ENCODE results near the gene BEST4.

Gene BEST4

DNA sequence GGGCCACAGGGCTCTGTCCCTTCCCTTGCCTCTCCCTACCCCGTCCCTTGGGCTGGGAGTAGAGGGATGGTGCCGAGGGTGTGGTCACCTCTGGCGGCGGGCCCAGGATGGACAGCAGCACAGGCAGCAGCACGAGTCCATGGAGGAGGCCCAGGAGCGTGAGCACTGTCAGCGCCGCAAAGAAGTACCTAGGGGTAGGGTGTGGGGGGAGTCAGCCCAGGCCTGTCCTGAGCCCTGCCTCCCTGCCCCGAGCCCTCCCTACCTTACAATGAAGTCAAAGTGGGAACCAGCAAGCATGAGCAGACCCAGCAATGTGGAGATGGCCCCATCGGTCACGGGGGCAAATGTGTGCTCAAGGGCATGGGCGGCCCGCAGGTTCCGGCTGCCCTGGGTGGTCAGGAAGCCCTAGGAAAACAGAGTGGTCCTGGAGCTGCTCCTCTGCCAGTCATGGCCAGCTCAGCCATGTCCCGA, 35.0 kb upstream of the BEST4 start:
- H3K27me3 ChIP-seq (ENCODE audit: insufficient read depth, low read length), result peaks cover 10% of the 10 kb centered on the region; the same call in 1 of the 2 replicates
- no peak overlapping the region for H3K27ac ChIP-seq (ENCODE audit: low read depth, low read length, poor library complexity, severe bottlenecking)
- no peak overlapping the region for H2AFZ ChIP-seq (ENCODE audit: low read length)
- H3F3A ChIP-seq (ENCODE audit: insufficient read depth, low read length), result no peaks in the 10 kb centered on the region
- H3K4me2 ChIP-seq (ENCODE audit: low read length), result no peak overlapping the region
- TF ChIP-seq EZH2 (IDR thresholded peaks at IDR 0.05; ENCODE audit: borderline replicate concordance, low read length), result no peak
- TF ChIP-seq, protein P1, sequence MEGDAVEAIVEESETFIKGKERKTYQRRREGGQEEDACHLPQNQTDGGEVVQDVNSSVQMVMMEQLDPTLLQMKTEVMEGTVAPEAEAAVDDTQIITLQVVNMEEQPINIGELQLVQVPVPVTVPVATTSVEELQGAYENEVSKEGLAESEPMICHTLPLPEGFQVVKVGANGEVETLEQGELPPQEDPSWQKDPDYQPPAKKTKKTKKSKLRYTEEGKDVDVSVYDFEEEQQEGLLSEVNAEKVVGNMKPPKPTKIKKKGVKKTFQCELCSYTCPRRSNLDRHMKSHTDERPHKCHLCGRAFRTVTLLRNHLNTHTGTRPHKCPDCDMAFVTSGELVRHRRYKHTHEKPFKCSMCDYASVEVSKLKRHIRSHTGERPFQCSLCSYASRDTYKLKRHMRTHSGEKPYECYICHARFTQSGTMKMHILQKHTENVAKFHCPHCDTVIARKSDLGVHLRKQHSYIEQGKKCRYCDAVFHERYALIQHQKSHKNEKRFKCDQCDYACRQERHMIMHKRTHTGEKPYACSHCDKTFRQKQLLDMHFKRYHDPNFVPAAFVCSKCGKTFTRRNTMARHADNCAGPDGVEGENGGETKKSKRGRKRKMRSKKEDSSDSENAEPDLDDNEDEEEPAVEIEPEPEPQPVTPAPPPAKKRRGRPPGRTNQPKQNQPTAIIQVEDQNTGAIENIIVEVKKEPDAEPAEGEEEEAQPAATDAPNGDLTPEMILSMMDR (IDR thresholded peaks at IDR 0.05; ENCODE audit: low read length), result no peak
- no peaks in the 10 kb centered on the region for H3K9me3 ChIP-seq (ENCODE audit: low read length)
- H3K79me2 ChIP-seq (ENCODE audit: insufficient read depth, low read length), result no peaks in the 10 kb centered on the region
- no peak overlapping the region for H3K4me3 ChIP-seq (ENCODE audit: low read depth, low read length, poor library complexity, severe bottlenecking)
- H3K9ac ChIP-seq (ENCODE audit: low read length), result no peak overlapping the region
- H3K9me2 ChIP-seq (ENCODE audit: low read depth, low read length), result no peaks in the 10 kb centered on the region
- no peaks in the 10 kb centered on the region for H3K36me3 ChIP-seq (ENCODE audit: insufficient read depth, low read length)
- peaks cover 26% of the 10 kb centered on the region for H3K4me1 ChIP-seq (ENCODE audit: insufficient read depth, low read length, severe bottlenecking)
- H4K20me1 ChIP-seq (ENCODE audit: insufficient read depth, low read length), result no peaks in the 10 kb centered on the region

DNA sequence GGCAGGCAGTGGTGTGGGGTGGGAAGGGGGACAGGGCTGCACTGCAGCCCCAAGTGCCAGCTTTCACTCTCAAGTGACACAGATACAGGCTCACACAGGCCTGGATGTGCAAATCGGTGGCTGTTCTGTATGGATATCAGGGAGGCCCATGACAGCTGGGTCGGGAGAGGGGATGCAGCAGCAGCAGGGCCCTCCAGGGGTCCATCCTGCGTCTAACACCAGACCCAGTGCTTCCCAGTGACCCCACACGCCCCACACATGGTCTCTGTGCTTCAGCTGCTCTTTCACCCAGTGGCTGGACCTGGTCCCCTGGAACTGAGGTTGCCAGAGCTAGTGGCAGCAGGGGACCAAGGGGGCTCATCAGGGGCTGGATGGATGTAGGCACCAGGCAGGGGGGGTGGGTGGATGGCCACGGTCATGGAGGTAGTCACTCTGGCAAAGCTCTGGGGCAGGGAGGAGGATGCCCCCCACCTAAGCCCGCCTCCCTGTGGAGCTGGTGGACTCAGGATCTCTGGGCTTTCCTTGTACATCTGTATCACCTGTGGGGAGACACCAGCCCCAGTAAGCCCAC, 34.2 kb upstream of the BEST4 start:
- no peaks in the 10 kb centered on the region for H3K36me3 ChIP-seq (ENCODE audit: insufficient read depth, low read length)
- no peak overlapping the region for H3K27ac ChIP-seq (ENCODE audit: low read depth, low read length, poor library complexity, severe bottlenecking)
- no peaks in the 10 kb centered on the region for H3K79me2 ChIP-seq (ENCODE audit: insufficient read depth, low read length)
- no peak for TF ChIP-seq EZH2 (IDR thresholded peaks at IDR 0.05; ENCODE audit: borderline replicate concordance, low read length)
- TF ChIP-seq, protein P1 (IDR thresholded peaks at IDR 0.05; ENCODE audit: low read length), result no peak
- H3K27me3 ChIP-seq (ENCODE audit: insufficient read depth, low read length), result peaks cover 10% of the 10 kb centered on the region; the same call in 1 of the 2 replicates
- peaks cover 21% of the 10 kb centered on the region for H3K4me1 ChIP-seq (ENCODE audit: insufficient read depth, low read length, severe bottlenecking)
- no peak overlapping the region for H3K4me3 ChIP-seq (ENCODE audit: low read depth, low read length, poor library complexity, severe bottlenecking)
- H3K4me2 ChIP-seq (ENCODE audit: low read length), result no peak overlapping the region
- no peaks in the 10 kb centered on the region for H4K20me1 ChIP-seq (ENCODE audit: insufficient read depth, low read length)
- no peak overlapping the region for H3K9ac ChIP-seq (ENCODE audit: low read length)
- H3K9me3 ChIP-seq (ENCODE audit: low read length), result no peaks in the 10 kb centered on the region
- no peaks in the 10 kb centered on the region for H3K9me2 ChIP-seq (ENCODE audit: low read depth, low read length)
- H3F3A ChIP-seq (ENCODE audit: insufficient read depth, low read length), result no peaks in the 10 kb centered on the region
- H2AFZ ChIP-seq (ENCODE audit: low read length), result no peak overlapping the region

DNA sequence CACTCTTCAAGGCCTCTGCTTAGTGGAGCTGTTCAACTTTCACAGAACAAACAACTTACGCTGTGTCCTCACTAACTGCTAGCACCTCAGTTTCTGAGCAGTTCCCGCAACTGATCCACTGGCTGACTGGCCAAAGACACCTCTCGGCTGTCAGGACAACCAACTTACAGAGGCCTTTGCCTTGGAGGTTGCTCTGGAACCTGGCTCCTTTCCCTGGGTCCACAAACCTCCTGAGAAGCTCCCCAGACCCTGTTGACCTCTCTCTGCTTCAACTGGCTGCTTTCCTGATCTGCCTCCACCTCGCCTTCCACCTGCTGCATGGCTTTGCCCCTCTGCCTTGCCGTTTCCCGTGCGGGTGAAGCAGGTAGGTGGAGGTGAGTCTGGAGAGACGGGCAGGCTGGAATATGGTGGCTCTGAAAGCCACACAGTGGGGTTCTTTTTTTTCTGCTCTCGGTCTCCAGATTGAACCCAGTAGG, 33.3 kb upstream of the BEST4 start:
- Histone ChIP-seq H4K20me1 (ENCODE audit: insufficient read depth, low read length) (no peaks in the 10 kb centered on the region), H3K4me3 (ENCODE audit: low read depth, low read length, poor library complexity, severe bottlenecking) (no peak overlapping the region), H3K9me2 (ENCODE audit: low read depth, low read length) (no peaks in the 10 kb centered on the region), H3K9me3 (ENCODE audit: low read length) (no peaks in the 10 kb centered on the region), H3K27ac (ENCODE audit: low read depth, low read length, poor library complexity, severe bottlenecking) (no peak overlapping the region), H3K79me2 (ENCODE audit: insufficient read depth, low read length) (no peaks in the 10 kb centered on the region), H3K4me1 (ENCODE audit: insufficient read depth, low read length, severe bottlenecking) (peaks cover 18% of the 10 kb centered on the region), H3K9ac (ENCODE audit: low read length) (no peak overlapping the region), H3F3A (ENCODE audit: insufficient read depth, low read length) (no peaks in the 10 kb centered on the region), H3K4me2 (ENCODE audit: low read length) (peak overlapping the region; percentile 88; the same call in 1 of the 2 replicates), H3K36me3 (ENCODE audit: insufficient read depth, low read length) (no peaks in the 10 kb centered on the region), H3K27me3 (ENCODE audit: insufficient read depth, low read length) (0 out of 2 replicates have a peak, but pooled peaks cover 2% of the 10 kb centered on the region), H2AFZ (ENCODE audit: low read length) (no peak overlapping the region)
- TF ChIP-seq EZH2 (IDR thresholded peaks at IDR 0.05; ENCODE audit: borderline replicate concordance, low read length), result no peak
- TF ChIP-seq, protein P1 (IDR thresholded peaks at IDR 0.05; ENCODE audit: low read length), result no peak

All from OCI-LY1 (cell line).